MM.1S (cell line): Measurements from ENCODE around the gene PDCD2.

ENCODE experiments used
- DNase-seq: peaks from one replicate; pipeline ENCODE4 v3.0.0-alpha.2; 2015
- H2AFZ ChIP-seq: fragments of 300-600 bp; sonication (generic); 2 replicates; pipeline ENCODE4 v1.6.0; 2016; ENCODE audit warnings: antibody characterized with exemption, low read length
- H3F3A ChIP-seq: fragments of 300-600 bp; sonication (generic); 2 replicates; pipeline ENCODE4 v1.6.1; 2016; ENCODE audit warnings: mild to moderate bottlenecking, antibody characterized with exemption, low read length, moderate library complexity, mixed read lengths; ENCODE audit not compliant: insufficient read depth
- H3K27ac ChIP-seq: fragments of 300-600 bp; sonication (generic); 2 replicates; pipeline ENCODE4 v1.5.1; 2016; ENCODE audit warnings: mild to moderate bottlenecking, low read length
- H3K27me3 ChIP-seq: fragments of 300-600 bp; sonication (generic); replicated peaks from 2 replicates; pipeline ENCODE4 v1.6.0; 2016; ENCODE audit warnings: low read length; ENCODE audit not compliant: insufficient read depth
- H3K36me3 ChIP-seq: fragments of 300-600 bp; sonication (generic); replicated peaks from 2 replicates; pipeline ENCODE4 v1.6.1; 2016; ENCODE audit warnings: mild to moderate bottlenecking, low read length, mixed read lengths; ENCODE audit not compliant: insufficient read depth
- H3K4me1 ChIP-seq: fragments of 300-600 bp; sonication (generic); 2 replicates; pipeline ENCODE4 v1.6.1; 2016; ENCODE audit warnings: low read length, mixed read lengths
- H3K4me2 ChIP-seq: fragments of 300-600 bp; sonication (generic); 2 replicates; pipeline ENCODE4 v1.6.0; 2016; ENCODE audit warnings: low read depth, low read length
- H3K4me3 ChIP-seq: fragments of 300-600 bp; sonication (generic); 2 replicates; pipeline ENCODE4 v1.5.1; 2016; ENCODE audit warnings: low read length, mixed read lengths
- H3K79me2 ChIP-seq: fragments of 300-600 bp; sonication (generic); 2 replicates; pipeline ENCODE4 v1.6.1; 2016; ENCODE audit warnings: mixed run types, low read length, mixed read lengths
- H3K9ac ChIP-seq: fragments of 300-600 bp; sonication (generic); 2 replicates; pipeline ENCODE4 v1.6.1; 2016; ENCODE audit warnings: low read length, mixed read lengths
- H3K9me2 ChIP-seq: fragments of 300-600 bp; sonication (generic); replicated peaks from 2 replicates; pipeline ENCODE4 v1.6.1; 2016; ENCODE audit warnings: mild to moderate bottlenecking, low read length, mixed read lengths; ENCODE audit not compliant: insufficient read depth
- H3K9me3 ChIP-seq: fragments of 300-600 bp; sonication (generic); replicated peaks from 2 replicates; pipeline ENCODE4 v1.6.1; 2016; ENCODE audit warnings: mild to moderate bottlenecking, low read length, mixed read lengths; ENCODE audit not compliant: insufficient read depth
- H4K20me1 ChIP-seq: fragments of 300-600 bp; sonication (generic); 2 replicates; pipeline ENCODE4 v1.6.1; 2016; ENCODE audit warnings: mild to moderate bottlenecking, low read length, moderate library complexity, mixed read lengths; ENCODE audit not compliant: insufficient read depth
- CTCF ChIP-seq: fragments of 300-600 bp; sonication (generic); IDR thresholded peaks from 2 replicates; pipeline ENCODE4 v1.5.1; 2016; ENCODE audit warnings: antibody characterized with exemption, low read length, mixed read lengths
- EZH2 ChIP-seq: fragments of 300-600 bp; sonication (generic); optimal IDR thresholded peaks from 2 replicates; pipeline ENCODE3; 2017; ENCODE audit warnings: low read depth, mild to moderate bottlenecking, antibody characterized with exemption, low read length, mixed read lengths
- EZH2phosphoT487 ChIP-seq: fragments of 300-600 bp; sonication (generic); IDR thresholded peaks from 2 replicates; pipeline ENCODE4 v1.6.1; 2018; ENCODE audit warnings: antibody characterized with exemption, low read length

Gene PDCD2

GRCh38 chr6:170605574-170606259 lies 21.3 kb upstream of the PDCD2 start:
- no peak overlapping the region for H3K4me3 ChIP-seq
- no peak for TF ChIP-seq CTCF
- TF ChIP-seq EZH2phosphoT487, result no peak
- TF ChIP-seq EZH2, result no peak
- no peak overlapping the region for H3K9ac ChIP-seq
- H3K4me1 ChIP-seq, result no peaks in the 10 kb centered on the region
- no peak for DNase-seq
- no peak overlapping the region for H2AFZ ChIP-seq
- H3K9me2 ChIP-seq, result no peaks in the 10 kb centered on the region
- no peaks in the 10 kb centered on the region for H3F3A ChIP-seq
- H3K4me2 ChIP-seq, result no peak overlapping the region
- no peaks in the 10 kb centered on the region for H4K20me1 ChIP-seq
- H3K27ac ChIP-seq, result no peak overlapping the region
- no peaks in the 10 kb centered on the region for H3K27me3 ChIP-seq
- H3K79me2 ChIP-seq, result no peaks in the 10 kb centered on the region
- H3K9me3 ChIP-seq, result no peaks in the 10 kb centered on the region
- H3K36me3 ChIP-seq, result no peaks in the 10 kb centered on the region

- Histone ChIP-seq H3K4me2 (no peak overlapping the region), H3K9me2 (no peaks in the 10 kb centered on the region), H3K27ac (no peak overlapping the region), H3K4me3 (no peak overlapping the region), H3K4me1 (no peaks in the 10 kb centered on the region), H3K27me3 (no peaks in the 10 kb centered on the region), H3K9ac (no peak overlapping the region), H3K36me3 (no peaks in the 10 kb centered on the region), H3K79me2 (no peaks in the 10 kb centered on the region), H2AFZ (no peak overlapping the region), H4K20me1 (no peaks in the 10 kb centered on the region), H3F3A (no peaks in the 10 kb centered on the region), H3K9me3 (no peaks in the 10 kb centered on the region)
- TF ChIP-seq CTCF (no peak), EZH2phosphoT487 (no peak), EZH2 (no peak)
- DNase-seq, result no peak
Measured at GRCh38 chr6:170597278-170597677, 12.8 kb upstream of the PDCD2 start.

- Histone ChIP-seq H3K4me2 (no peak overlapping the region), H3F3A (no peaks in the 10 kb centered on the region), H4K20me1 (no peaks in the 10 kb centered on the region), H3K79me2 (no peaks in the 10 kb centered on the region), H3K27me3 (no peaks in the 10 kb centered on the region), H2AFZ (no peak overlapping the region), H3K9me3 (no peaks in the 10 kb centered on the region), H3K9ac (no peak overlapping the region), H3K36me3 (no peaks in the 10 kb centered on the region), H3K9me2 (no peaks in the 10 kb centered on the region), H3K27ac (no peak overlapping the region), H3K4me1 (no peaks in the 10 kb centered on the region), H3K4me3 (no peak overlapping the region)
- TF ChIP-seq EZH2, result no peak
- no peak for TF ChIP-seq CTCF
- no peak for TF ChIP-seq EZH2phosphoT487
- DNase-seq, result no peak
Measured at GRCh38 chr6:170596426-170596825, 12.0 kb upstream of the PDCD2 start.
